Keratinocyte (primary cell): ENCODE results near the gene RABGAP1. TPM values are rescaled to one million over a fixed set of nuclear protein-coding genes. Genes with fewer than 3 reads are reported as not detected.

Experiments
- DNase-seq: peaks from one replicate; pipeline ENCODE4 v3.0.0-alpha.2; 2011; ENCODE audit warnings: low read depth, missing footprints, low spot score
- FAIRE-seq: peaks from 2 replicates; lab custom pipeline; 2011; peaks lifted over from hg19 to GRCh38; lab: Jason Lieb, UNC
- H2AFZ ChIP-seq: 2 replicates; pipeline ENCODE4 v1.6.0; 2012; ENCODE audit warnings: low read length, control low read depth, inconsistent platforms; ENCODE audit not compliant: control insufficient read depth
- H3K27ac ChIP-seq: 2 replicates; pipeline ENCODE4 v1.5.1; 2011; ENCODE audit warnings: low read length; ENCODE audit not compliant: control insufficient read depth, insufficient read depth
- H3K27me3 ChIP-seq: 3 replicates; pipeline ENCODE4 v1.6.0; 2011; ENCODE audit warnings: low read length; ENCODE audit not compliant: control insufficient read depth, insufficient read depth; ENCODE audit errors: extremely low read depth
- H3K36me3 ChIP-seq, 2 experiments: 2 replicates in 1 of 2; 3 replicates in 1 of 2; pipeline ENCODE4 v1.5.1; 2011; ENCODE audit warnings: low read length in 2 of 2, mild to moderate bottlenecking in 1 of 2; ENCODE audit not compliant: control insufficient read depth in 2 of 2, insufficient read depth in 2 of 2; ENCODE audit errors: extremely low read depth in 1 of 2
- H3K4me1 ChIP-seq: 3 replicates; pipeline ENCODE4 v1.5.1; 2011; ENCODE audit warnings: low read length; ENCODE audit not compliant: control insufficient read depth, insufficient read depth; ENCODE audit errors: extremely low read depth
- H3K4me2 ChIP-seq: 3 replicates; pipeline ENCODE4 v1.6.0; 2011; ENCODE audit warnings: low read depth, low read length; ENCODE audit not compliant: control insufficient read depth, insufficient read depth; ENCODE audit errors: extremely low read depth
- H3K4me3 ChIP-seq, 3 experiments: fragments of 200-600 bp in 1 of 3; sonication (generic) in 1 of 3; 2 replicates in 2 of 3; 3 replicates in 1 of 3; pipeline ENCODE4 v1.5.1; 2011 to 2016; ENCODE audit warnings: low read length in 3 of 3, mild to moderate bottlenecking in 3 of 3, control low read depth in 2 of 3, inconsistent platforms in 1 of 3, low read depth in 1 of 3, mixed read lengths in 1 of 3, mixed run types in 1 of 3, moderate library complexity in 1 of 3; ENCODE audit not compliant: control insufficient read depth in 2 of 3, insufficient read depth in 2 of 3; ENCODE audit errors: extremely low read depth in 1 of 3
- H3K79me2 ChIP-seq: 2 replicates; pipeline ENCODE4 v1.6.0; 2012; ENCODE audit warnings: low read length; ENCODE audit not compliant: control insufficient read depth, insufficient read depth
- H3K9ac ChIP-seq: 3 replicates; pipeline ENCODE4 v1.6.0; 2011; ENCODE audit warnings: low read length; ENCODE audit not compliant: control insufficient read depth, insufficient read depth; ENCODE audit errors: extremely low read depth
- H3K9me1 ChIP-seq: 3 replicates; pipeline ENCODE4 v1.6.0; 2011; ENCODE audit warnings: low read length; ENCODE audit not compliant: control insufficient read depth, insufficient read depth; ENCODE audit errors: extremely low read depth
- H3K9me3 ChIP-seq: 2 replicates; pipeline ENCODE4 v1.5.1; 2012; ENCODE audit warnings: low read depth, low read length; ENCODE audit not compliant: control insufficient read depth
- H4K20me1 ChIP-seq: 3 replicates; pipeline ENCODE4 v1.6.0; 2011; ENCODE audit warnings: low read length; ENCODE audit not compliant: control insufficient read depth, insufficient read depth; ENCODE audit errors: extremely low read depth
- CTCF ChIP-seq, 3 experiments: IDR thresholded peaks in 1 of 3; conservative IDR thresholded peaks in 1 of 3; optimal IDR thresholded peaks in 1 of 3; 2 replicates in 2 of 3; 3 replicates in 1 of 3; pipeline versions ENCODE3 to v1.5.1; 2011; ENCODE audit warnings: low read length in 3 of 3, mild to moderate bottlenecking in 3 of 3, moderate library complexity in 2 of 3, control low read depth in 1 of 3, inconsistent platforms in 1 of 3; ENCODE audit not compliant: insufficient read depth in 2 of 3; ENCODE audit errors: extremely low read depth in 1 of 3
- EZH2 ChIP-seq: IDR thresholded peaks from one replicate; pipeline ENCODE4 v1.6.1; 2012; ENCODE audit warnings: inconsistent platforms, mild to moderate bottlenecking, low read length, moderate library complexity
- dilution Hi-C: fragments of 300-500 bp; cut with MboI; formaldehyde crosslinking; loops from one replicate; pipeline ENCODE4 v1.7.0; 2020; ENCODE audit warnings: low sequenced_read_pairs; ENCODE audit not compliant: extremely low pct_ligation_motif_present
- polyA plus RNA-seq, 5 experiments: library from polyadenylated mRNA; depleted of rRNA in 3 of 5; stranded (reverse) in 3 of 5; stranded (forward) in 1 of 5; unstranded in 1 of 5; fragments of >200 nt; gene quantifications; 1 replicate in 1 of 5; 2 replicates in 3 of 5; 3 replicates in 1 of 5; pipeline versions ENCODE4 v1.2.1 to v1.2.3, GENCODE V29; 2011 to 2012; ENCODE audit warnings: missing spikeins in 2 of 5, low read depth in 1 of 5, low replicate concordance in 1 of 5

RABGAP1 gene
- polyA plus RNA-seq, 1 donor (not counting 4 experiments of a cell fraction or from before 2014, with no cell fraction given) = 40.6 TPM

- H3K36me3 ChIP-seq = no peaks in the 10 kb centered on the region
- dilution Hi-C loops = no loop called here
- no peak overlapping the region for H3K9ac ChIP-seq
- H2AFZ ChIP-seq = no peak overlapping the region
- no peak overlapping the region for H3K4me3 ChIP-seq
- no peaks in the 10 kb centered on the region for H3K9me3 ChIP-seq
- no peaks in the 10 kb centered on the region for H3K4me1 ChIP-seq
- no peak overlapping the region for H3K4me2 ChIP-seq
- H3K9me1 ChIP-seq = no peaks in the 10 kb centered on the region
- H3K79me2 ChIP-seq = no peaks in the 10 kb centered on the region
- no peak for FAIRE-seq
- DNase-seq = no peak
- no peaks in the 10 kb centered on the region for H3K27me3 ChIP-seq
- H3K27ac ChIP-seq = no peak overlapping the region
- no peaks in the 10 kb centered on the region for H4K20me1 ChIP-seq
- TF ChIP-seq EZH2 = no peak
- no peak for TF ChIP-seq CTCF (optimal IDR thresholded peaks at IDR 0.05 in 1 of 3, IDR thresholded peaks at IDR 0.05 in 1 of 3, conservative IDR thresholded peaks at IDR 0.05 in 1 of 3; ENCODE audit: extremely low read depth in 1 of 3, insufficient read depth in 2 of 3, low read length in 3 of 3)
Observed at GRCh38 chr9:123135430-123135829, 194.6 kb downstream of the RABGAP1 start.

GRCh38 chr9:123138163-123138562, 197.3 kb downstream of the RABGAP1 start:
- Histone ChIP-seq H2AFZ (no peak overlapping the region), H3K9ac (no peak overlapping the region), H3K79me2 (no peaks in the 10 kb centered on the region), H3K36me3 (no peaks in the 10 kb centered on the region), H3K27ac (no peak overlapping the region), H3K4me2 (no peak overlapping the region), H4K20me1 (no peaks in the 10 kb centered on the region), H3K4me1 (no peaks in the 10 kb centered on the region), H3K4me3 (no peak overlapping the region), H3K9me3 (no peaks in the 10 kb centered on the region), H3K9me1 (no peaks in the 10 kb centered on the region), H3K27me3 (no peaks in the 10 kb centered on the region)
- FAIRE-seq (no peak), DNase-seq (no peak)
- dilution Hi-C loops = no loop called here
- TF ChIP-seq EZH2 (no peak), CTCF (optimal IDR thresholded peaks at IDR 0.05 in 1 of 3, IDR thresholded peaks at IDR 0.05 in 1 of 3, conservative IDR thresholded peaks at IDR 0.05 in 1 of 3; ENCODE audit: extremely low read depth in 1 of 3, insufficient read depth in 2 of 3, low read length in 3 of 3) (no peak)
